Neural cell (in vitro differentiated cells): ENCODE measurements around the gene NID2. TPM values are rescaled to one million over a fixed set of nuclear protein-coding genes. Genes with fewer than 3 reads are reported as not detected.

Source experiments
- H2AFZ ChIP-seq: fragments of 200-600, 300-800 bp; sonication (generic), shearing (Covaris generic); 2 replicates; pipeline ENCODE4 v1.6.0; 2014; ENCODE audit warnings: low read depth, mild to moderate bottlenecking, antibody characterized with exemption, low read length, moderate library complexity
- H3F3A ChIP-seq: fragments of 200-600 bp; shearing (Covaris generic); 2 replicates; pipeline ENCODE4 v1.6.1; 2016; ENCODE audit warnings: mild to moderate bottlenecking, moderate library complexity, mixed read lengths, antibody characterized with exemption, low read length; ENCODE audit not compliant: insufficient read depth, poor library complexity, severe bottlenecking
- H3K27ac ChIP-seq: fragments of 200-600, 300-800 bp; sonication (generic), shearing (Covaris generic); 2 replicates; pipeline ENCODE4 v1.5.1; 2014; ENCODE audit warnings: mild to moderate bottlenecking, low read length, moderate library complexity
- H3K27me3 ChIP-seq: fragments of 300-800, 200-600 bp; sonication (generic), shearing (Covaris generic); 2 replicates; pipeline ENCODE4 v1.6.0; 2014; ENCODE audit warnings: mild to moderate bottlenecking, low read depth, low read length, moderate library complexity; ENCODE audit not compliant: insufficient read depth
- H3K36me3 ChIP-seq: fragments of 300-800, 200-600 bp; sonication (generic), shearing (Covaris generic); 2 replicates; pipeline ENCODE4 v1.5.1; 2014; ENCODE audit warnings: mild to moderate bottlenecking, antibody characterized with exemption, low read length, moderate library complexity; ENCODE audit not compliant: insufficient read depth
- H3K4me2 ChIP-seq: fragments of 300-800, 200-600 bp; sonication (generic), shearing (Covaris generic); 2 replicates; pipeline ENCODE4 v1.6.0; 2014; ENCODE audit warnings: mild to moderate bottlenecking, low read length
- H3K4me3 ChIP-seq: fragments of 300-800, 200-600 bp; sonication (generic), shearing (Covaris generic); 2 replicates; pipeline ENCODE4 v1.5.1; 2014; ENCODE audit warnings: mild to moderate bottlenecking, low read length, moderate library complexity
- H3K79me2 ChIP-seq: fragments of 200-600 bp; shearing (Covaris generic); replicated peaks from 2 replicates; pipeline ENCODE4 v1.6.0; 2014; ENCODE audit warnings: mild to moderate bottlenecking, low read length, moderate library complexity; ENCODE audit not compliant: insufficient read depth
- H3K9ac ChIP-seq: fragments of 300-800, 200-600 bp; sonication (generic), shearing (Covaris generic); 2 replicates; pipeline ENCODE4 v1.6.1; 2016; ENCODE audit warnings: mild to moderate bottlenecking, low read length, mixed read lengths
- H3K9me2 ChIP-seq: fragments of 200-600 bp; shearing (Covaris generic); 2 replicates; pipeline ENCODE4 v1.6.1; 2016; ENCODE audit warnings: mild to moderate bottlenecking, low read length, mixed read lengths; ENCODE audit not compliant: insufficient read depth
- H3K9me3 ChIP-seq: fragments of 200-600, 300-800 bp; sonication (generic), shearing (Covaris generic); 2 replicates; pipeline ENCODE4 v1.6.1; 2016; ENCODE audit warnings: mild to moderate bottlenecking, mixed run types, low read length, moderate library complexity, mixed read lengths
- H4K20me1 ChIP-seq: fragments of 200-600 bp; shearing (Covaris generic); 2 replicates; pipeline ENCODE4 v1.6.1; 2016; ENCODE audit warnings: mild to moderate bottlenecking, mixed run types; ENCODE audit not compliant: insufficient read depth
- CTCF ChIP-seq: fragments of 450-650 bp; IDR thresholded peaks from 2 replicates; pipeline ENCODE4 v1.5.1; 2014; ENCODE audit warnings: antibody characterized with exemption, mild to moderate bottlenecking, moderate library complexity; ENCODE audit not compliant: poor library complexity, severe bottlenecking
- EP300 ChIP-seq: fragments of 450-650 bp; conservative IDR thresholded peaks from 2 replicates; pipeline ENCODE4 v1.6.1; 2014; ENCODE audit warnings: antibody characterized with exemption, mild to moderate bottlenecking, moderate library complexity; ENCODE audit not compliant: poor library complexity, severe bottlenecking
- EZH2 ChIP-seq: fragments of 200-600, 300-800 bp; shearing (Covaris generic), sonication (generic); IDR thresholded peaks from 2 replicates; pipeline ENCODE4 v1.6.1; 2014; ENCODE audit warnings: antibody characterized with exemption, low read length, borderline replicate concordance, mild to moderate bottlenecking; ENCODE audit not compliant: insufficient read depth, poor library complexity, severe bottlenecking
- MXI1 ChIP-seq: fragments of 450-650 bp; conservative IDR thresholded peaks from 2 replicates; pipeline ENCODE4 v1.6.1; 2014; ENCODE audit warnings: antibody characterized with exemption, mild to moderate bottlenecking; ENCODE audit not compliant: poor library complexity, severe bottlenecking
- POLR2AphosphoS5 ChIP-seq: IDR thresholded peaks from 2 replicates; pipeline ENCODE4 v1.6.1; 2012
- RAD21 ChIP-seq: fragments of 450-650 bp; conservative IDR thresholded peaks from 2 replicates; pipeline ENCODE4 v1.6.1; 2014; ENCODE audit warnings: antibody characterized with exemption, mild to moderate bottlenecking, moderate library complexity
- SMC3 ChIP-seq: fragments of 450-650 bp; conservative IDR thresholded peaks from 2 replicates; pipeline ENCODE4 v1.6.1; 2014; ENCODE audit warnings: antibody characterized with exemption, mild to moderate bottlenecking, moderate library complexity; ENCODE audit not compliant: poor library complexity
- TAF1 ChIP-seq: IDR thresholded peaks from 2 replicates; pipeline ENCODE4 v1.6.1; 2012; ENCODE audit warnings: low read depth
- polyA plus RNA-seq: library from polyadenylated mRNA; depleted of rRNA; stranded (reverse); fragments of >200 nt; gene quantifications from 2 replicates; pipeline ENCODE4 v1.2.3, GENCODE V29; 2014
- TF ChIP-seq, protein P1 (sequence below): IDR thresholded peaks from 2 replicates; pipeline ENCODE4 v1.6.1; 2012; ENCODE audit warnings: borderline replicate concordance

Gene NID2
- polyA plus RNA-seq, 1 donor from 2014 or later, result 1.1 TPM

- Histone ChIP-seq H2AFZ (no peak overlapping the region), H3K9ac (no peak overlapping the region), H3K27me3 (no peaks in the 10 kb centered on the region), H3K9me3 (peaks cover 4% of the 10 kb centered on the region), H3K36me3 (no peaks in the 10 kb centered on the region), H3K4me2 (no peak overlapping the region), H3F3A (no peaks in the 10 kb centered on the region), H3K79me2 (no peaks in the 10 kb centered on the region), H4K20me1 (no peaks in the 10 kb centered on the region), H3K4me3 (no peak overlapping the region), H3K27ac (no peak overlapping the region), H3K9me2 (no peaks in the 10 kb centered on the region)
- TF ChIP-seq SMC3 (no peak), MXI1 (no peak), CTCF (no peak), EP300 (no peak), EZH2 (no peak), RAD21 (no peak), POLR2AphosphoS5 (no peak), TAF1 (no peak)
- TF ChIP-seq, protein P1, sequence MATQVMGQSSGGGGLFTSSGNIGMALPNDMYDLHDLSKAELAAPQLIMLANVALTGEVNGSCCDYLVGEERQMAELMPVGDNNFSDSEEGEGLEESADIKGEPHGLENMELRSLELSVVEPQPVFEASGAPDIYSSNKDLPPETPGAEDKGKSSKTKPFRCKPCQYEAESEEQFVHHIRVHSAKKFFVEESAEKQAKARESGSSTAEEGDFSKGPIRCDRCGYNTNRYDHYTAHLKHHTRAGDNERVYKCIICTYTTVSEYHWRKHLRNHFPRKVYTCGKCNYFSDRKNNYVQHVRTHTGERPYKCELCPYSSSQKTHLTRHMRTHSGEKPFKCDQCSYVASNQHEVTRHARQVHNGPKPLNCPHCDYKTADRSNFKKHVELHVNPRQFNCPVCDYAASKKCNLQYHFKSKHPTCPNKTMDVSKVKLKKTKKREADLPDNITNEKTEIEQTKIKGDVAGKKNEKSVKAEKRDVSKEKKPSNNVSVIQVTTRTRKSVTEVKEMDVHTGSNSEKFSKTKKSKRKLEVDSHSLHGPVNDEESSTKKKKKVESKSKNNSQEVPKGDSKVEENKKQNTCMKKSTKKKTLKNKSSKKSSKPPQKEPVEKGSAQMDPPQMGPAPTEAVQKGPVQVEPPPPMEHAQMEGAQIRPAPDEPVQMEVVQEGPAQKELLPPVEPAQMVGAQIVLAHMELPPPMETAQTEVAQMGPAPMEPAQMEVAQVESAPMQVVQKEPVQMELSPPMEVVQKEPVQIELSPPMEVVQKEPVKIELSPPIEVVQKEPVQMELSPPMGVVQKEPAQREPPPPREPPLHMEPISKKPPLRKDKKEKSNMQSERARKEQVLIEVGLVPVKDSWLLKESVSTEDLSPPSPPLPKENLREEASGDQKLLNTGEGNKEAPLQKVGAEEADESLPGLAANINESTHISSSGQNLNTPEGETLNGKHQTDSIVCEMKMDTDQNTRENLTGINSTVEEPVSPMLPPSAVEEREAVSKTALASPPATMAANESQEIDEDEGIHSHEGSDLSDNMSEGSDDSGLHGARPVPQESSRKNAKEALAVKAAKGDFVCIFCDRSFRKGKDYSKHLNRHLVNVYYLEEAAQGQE, result no peak
These were observed 17.9 kb upstream of the NID2 start for GRCh38 chr14:52086711-52087110.

DNA sequence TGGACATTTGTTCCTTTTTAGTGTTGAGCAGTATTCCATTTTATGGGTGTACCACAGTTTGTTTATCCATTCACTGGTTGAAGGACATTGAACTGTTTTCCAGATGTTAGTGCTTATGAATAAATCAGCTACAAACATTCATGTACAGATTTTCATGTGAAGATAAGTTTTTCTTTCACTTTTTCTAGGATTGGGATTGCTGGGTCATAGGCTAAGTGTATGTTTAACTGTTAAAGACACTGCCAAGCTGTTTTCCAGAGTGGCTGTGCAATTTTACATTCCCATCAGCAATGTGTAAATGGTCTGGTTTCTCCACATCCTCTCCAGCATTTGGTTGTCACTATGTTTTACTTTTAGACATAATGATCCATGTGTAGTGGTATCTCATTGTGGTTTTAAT is 14.0 kb upstream of the NID2 start:
- H4K20me1 ChIP-seq, result no peaks in the 10 kb centered on the region
- H3K4me3 ChIP-seq, result no peak overlapping the region
- H3K9ac ChIP-seq, result no peak overlapping the region
- no peak overlapping the region for H2AFZ ChIP-seq
- no peaks in the 10 kb centered on the region for H3K79me2 ChIP-seq
- TF ChIP-seq SMC3 (no peak), EZH2 (no peak), TAF1 (no peak), RAD21 (no peak), MXI1 (no peak), POLR2AphosphoS5 (no peak), EP300 (no peak), CTCF (no peak)
- TF ChIP-seq, protein P1, result no peak
- no peak overlapping the region for H3K4me2 ChIP-seq
- no peaks in the 10 kb centered on the region for H3F3A ChIP-seq
- peaks cover 4% of the 10 kb centered on the region for H3K9me3 ChIP-seq
- H3K36me3 ChIP-seq, result no peaks in the 10 kb centered on the region
- H3K27me3 ChIP-seq, result no peaks in the 10 kb centered on the region
- H3K9me2 ChIP-seq, result no peaks in the 10 kb centered on the region
- no peak overlapping the region for H3K27ac ChIP-seq
